Adrenal gland (tissue), 12 donors: ENCODE measurements around the gene CYS1. TPM values are rescaled to one million over a fixed set of nuclear protein-coding genes. Genes with fewer than 3 reads are reported as not detected.

ENCODE experiments used
- DNase-seq, 7 donors: peaks; one replicate each; pipeline ENCODE4 v3.0.0-alpha.2; 2019 to 2020
- H3K27ac ChIP-seq, 5 donors: fragments of 200-600 bp; sonication (generic) in 4 of 5; 1 replicate in 3 of 5; 2 replicates in 2 of 5; pipeline versions ENCODE4 v1.5.1 to v1.8.0; 2016 to 2020; ENCODE audit warnings: mild to moderate bottlenecking in 1 of 5
- H3K27me3 ChIP-seq: fragments of 200-600 bp; 2 replicates; pipeline ENCODE4 v1.8.0; 2021
- H3K36me3 ChIP-seq, 2 donors: fragments of 200-600 bp; replicated peaks in 1 of 2; 1 replicate in 1 of 2; 2 replicates in 1 of 2; pipeline versions ENCODE4 v1.5.1 to v1.8.0; 2018 to 2022
- H3K4me1 ChIP-seq, 2 donors: fragments of 200-600 bp; replicated peaks in 1 of 2; 1 replicate in 1 of 2; 2 replicates in 1 of 2; pipeline versions ENCODE4 v1.5.1 to v1.8.0; 2018 to 2021
- H3K4me3 ChIP-seq, 4 donors: fragments of 200-600 bp; sonication (generic) in 3 of 4; one replicate each; pipeline ENCODE4 v1.5.1; 2016 to 2018
- H3K9me3 ChIP-seq, 3 donors: fragments of 200-600 bp; sonication (generic) in 1 of 3; replicated peaks in 1 of 3; 1 replicate in 2 of 3; 2 replicates in 1 of 3; pipeline versions ENCODE4 v1.5.1 to v1.8.0; 2016 to 2021
- POLR2A ChIP-seq, 2 donors: fragments of 450-650 bp; IDR thresholded peaks; one replicate each; pipeline ENCODE4 v1.6.1; 2017; ENCODE audit warnings: antibody characterized with exemption in 2 of 2, mild to moderate bottlenecking in 2 of 2, moderate library complexity in 1 of 2
- WGBS, 4 donors: extraction: QIAGEN DNeasy Blood & Tissue Kit in 2 of 4; methylation state at CpG; one replicate each; pipeline versions ENCODE4 v1.1.5 to v1.1.7; 2013 to 2017; 5-methylcytosine and 5-hydroxymethylcytosine counted together
- intact Hi-C, 2 donors: fragments of 100-400 bp; cut with DNase I; formaldehyde crosslinking; loops; one replicate each; pipeline versions ENCODE4 v1.14.1 to v1.15.0; 2022 to 2023
- polyA plus RNA-seq, 3 donors: library from polyadenylated mRNA; stranded (reverse); fragments of 200-250 nt in 2 of 3; fragments of 350-450 nt in 1 of 3; fragmentation: Illumina TruSeq in 1 of 3; extraction: RNeasy Lipid Tissue Mini Kit (QIAGEN cat#74804) in 1 of 3; gene quantifications; one replicate each; pipeline ENCODE4 v1.2.3, GENCODE V29; 2013 to 2014
- total RNA-seq, 9 donors: library from RNA; depleted of rRNA in 4 of 9; stranded (reverse); fragments of >200 nt in 4 of 9; fragments of 120-200 nt in 1 of 9; fragmentation: NEBNext Ultra II Directional in 1 of 9; extraction: Animal tissue kit (Norgen Biotek cat#: 25700) in 1 of 9; gene quantifications; one replicate each; pipeline versions ENCODE4 v1.1.0 to v1.2.4, GENCODE V29; 2013 to 2023
- TF ChIP-seq, protein P1 (sequence below), 6 experiments: fragments of 450-650 bp in 4 of 6; fragments of 200-600 bp in 2 of 6; sonication (generic) in 1 of 6; IDR thresholded peaks; 1 replicate in 5 of 6; 2 replicates in 1 of 6; pipeline versions ENCODE4 v1.5.1 to v1.8.0; 2016 to 2021; ENCODE audit warnings: antibody characterized with exemption in 6 of 6, mild to moderate bottlenecking in 2 of 6, moderate library complexity in 1 of 6
- donor health status: healthy with polysubstance abuse.
- donor health status: Bipolar disorder and iron deficiency.
- donor health status: DM: yes; HTN: yes; CAD: no.
- donor health status: DM: no; HTN: no; CAD: no.
- donor health status: DM: no; HTN: no; CAD: no.
- donor health status: DM: yes; HTN: yes; CAD: no.

The CYS1 gene
- total and polyA plus RNA-seq, 12 donors: 0.05 to 3.6 (median 1.1) TPM

DNA sequence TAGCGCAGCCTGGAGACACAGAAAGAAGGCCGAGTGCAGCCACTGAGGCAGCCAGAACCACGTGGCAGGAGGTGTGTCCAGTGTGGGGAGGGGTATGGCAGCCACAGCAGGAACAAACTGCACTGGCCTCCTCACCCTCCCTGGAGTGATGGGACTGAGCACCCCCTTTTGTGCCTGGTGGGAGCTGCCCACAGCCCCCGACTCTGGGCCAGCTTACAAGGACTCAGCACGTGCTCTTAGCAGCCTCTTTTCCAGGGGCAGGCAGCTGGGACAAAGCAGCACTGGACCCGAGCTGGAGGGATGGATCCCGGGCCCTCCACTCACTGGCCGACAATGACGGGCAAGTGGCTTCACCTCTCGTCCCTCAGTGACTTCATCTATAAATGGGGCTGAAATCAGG, 42.1 kb downstream of the CYS1 start:
- peak overlapping the region in 2 of 5 donors; percentile 10 to 26 for H3K27ac ChIP-seq
- intact Hi-C loops: no loop called here
- DNase-seq: no peak
- TF ChIP-seq, protein P1, sequence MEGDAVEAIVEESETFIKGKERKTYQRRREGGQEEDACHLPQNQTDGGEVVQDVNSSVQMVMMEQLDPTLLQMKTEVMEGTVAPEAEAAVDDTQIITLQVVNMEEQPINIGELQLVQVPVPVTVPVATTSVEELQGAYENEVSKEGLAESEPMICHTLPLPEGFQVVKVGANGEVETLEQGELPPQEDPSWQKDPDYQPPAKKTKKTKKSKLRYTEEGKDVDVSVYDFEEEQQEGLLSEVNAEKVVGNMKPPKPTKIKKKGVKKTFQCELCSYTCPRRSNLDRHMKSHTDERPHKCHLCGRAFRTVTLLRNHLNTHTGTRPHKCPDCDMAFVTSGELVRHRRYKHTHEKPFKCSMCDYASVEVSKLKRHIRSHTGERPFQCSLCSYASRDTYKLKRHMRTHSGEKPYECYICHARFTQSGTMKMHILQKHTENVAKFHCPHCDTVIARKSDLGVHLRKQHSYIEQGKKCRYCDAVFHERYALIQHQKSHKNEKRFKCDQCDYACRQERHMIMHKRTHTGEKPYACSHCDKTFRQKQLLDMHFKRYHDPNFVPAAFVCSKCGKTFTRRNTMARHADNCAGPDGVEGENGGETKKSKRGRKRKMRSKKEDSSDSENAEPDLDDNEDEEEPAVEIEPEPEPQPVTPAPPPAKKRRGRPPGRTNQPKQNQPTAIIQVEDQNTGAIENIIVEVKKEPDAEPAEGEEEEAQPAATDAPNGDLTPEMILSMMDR (IDR thresholded peaks at IDR 0.05): no peak
- no peak for TF ChIP-seq POLR2A (IDR thresholded peaks at IDR 0.05)
- no peaks in the 10 kb centered on the region for H3K9me3 ChIP-seq
- H3K4me3 ChIP-seq: no peak overlapping the region
- H3K4me1 ChIP-seq: peaks cover 66 to 71% of the 10 kb centered on the region in 2 donors
- H3K27me3 ChIP-seq: no peaks in the 10 kb centered on the region
- 81 to 100% (median 85%) methylated on average over 1 to 10 of the region's 10 CpGs for WGBS, 4 donors
- no peaks in the 10 kb centered on the region for H3K36me3 ChIP-seq

DNA sequence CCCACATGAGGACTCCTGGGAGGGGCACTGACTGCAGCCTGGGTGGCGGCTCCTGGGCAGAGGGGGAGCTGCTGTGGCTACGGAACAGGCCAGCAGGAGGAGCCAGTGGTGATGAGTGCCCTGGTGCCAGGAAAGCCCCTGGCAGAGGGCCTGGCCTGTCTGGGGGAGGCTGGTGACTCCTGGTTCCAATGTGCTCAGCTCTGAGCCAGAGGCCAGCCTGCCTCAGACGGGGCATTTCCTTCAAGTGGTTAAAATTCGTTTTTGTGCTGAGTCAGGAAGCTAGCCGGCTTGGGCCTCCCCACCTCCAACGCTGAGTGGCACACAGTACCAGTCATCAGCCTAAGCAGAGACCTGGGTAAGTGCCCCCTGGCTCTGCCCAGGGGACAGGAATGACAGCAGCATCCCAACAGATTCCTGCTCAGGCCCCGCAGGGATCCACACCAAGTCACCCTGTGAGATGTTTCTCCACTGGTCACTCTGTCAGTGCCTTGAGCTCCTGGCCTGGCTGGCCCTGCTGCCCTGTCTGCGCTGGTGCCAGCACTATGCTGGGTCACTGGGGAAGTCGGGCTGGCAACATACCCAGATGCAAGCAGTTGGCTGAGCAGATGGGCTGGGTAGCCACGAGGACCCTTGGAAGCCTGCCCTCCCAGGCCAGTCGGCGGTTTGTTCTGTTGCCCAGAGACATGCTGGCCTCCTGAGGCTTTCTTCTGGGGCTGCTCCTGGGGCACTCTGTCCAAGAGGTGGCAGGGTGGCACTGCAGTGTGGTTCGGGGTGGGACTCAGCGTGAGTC, 43.9 kb downstream of the CYS1 start:
- peak; percentile 84 to 94 (median 92) for DNase-seq
- peaks cover 54 to 55% of the 10 kb centered on the region in 2 donors for H3K4me1 ChIP-seq
- 20 to 35% (median 25%) methylated on average over 4 to 14 of the region's 14 CpGs for WGBS, 4 donors

DNA sequence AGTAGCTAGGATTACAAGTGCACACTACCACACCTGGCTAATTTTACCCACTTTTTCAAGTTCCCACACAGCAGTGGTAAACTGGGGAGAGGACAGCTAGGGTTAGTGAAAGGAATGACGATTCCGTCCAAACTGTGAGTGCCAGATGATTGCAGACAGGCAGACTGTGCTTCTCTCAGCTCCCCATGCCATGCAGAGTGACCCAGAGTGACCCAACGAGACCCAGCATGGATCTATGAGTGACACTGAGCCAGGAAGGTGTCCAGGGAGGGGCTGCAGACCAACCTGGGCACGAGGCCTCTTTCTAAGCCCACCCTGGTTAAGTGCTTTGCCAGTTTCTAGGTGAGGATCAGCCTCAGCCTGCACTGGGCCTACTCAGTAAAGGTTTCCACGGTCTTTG, 44.6 kb downstream of the CYS1 start:
- no peaks in the 10 kb centered on the region for H3K9me3 ChIP-seq
- H3K27ac ChIP-seq: peak overlapping the region; percentile 63 to 94 (median 83)
- H3K27me3 ChIP-seq: no peaks in the 10 kb centered on the region
- DNase-seq: no peak
- no peak for TF ChIP-seq POLR2A (IDR thresholded peaks at IDR 0.05)
- TF ChIP-seq, protein P1 (IDR thresholded peaks at IDR 0.05): no peak
- H3K4me1 ChIP-seq: peaks cover 49 to 50% of the 10 kb centered on the region in 2 donors
- intact Hi-C loops: no loop called here
- no peak overlapping the region for H3K4me3 ChIP-seq
- WGBS, 4 donors: 52 to 73% (median 63%) methylated on average over 4 to 5 of the region's 5 CpGs
- no peaks in the 10 kb centered on the region for H3K36me3 ChIP-seq

More for the DNA sequence above, 43.9 kb downstream of the CYS1 start:
- intact Hi-C loops: no loop called here
- Histone ChIP-seq H3K4me3 (no peak overlapping the region), H3K36me3 (no peaks in the 10 kb centered on the region), H3K27me3 (no peaks in the 10 kb centered on the region), H3K9me3 (no peaks in the 10 kb centered on the region), H3K27ac (peak overlapping the region; percentile 63 to 94 (median 83))
- TF ChIP-seq, protein P1 (IDR thresholded peaks at IDR 0.05): peak; percentile 30 to 71 (median 62)
- TF ChIP-seq POLR2A (IDR thresholded peaks at IDR 0.05): peak in 1 of 2 donors; percentile 62

DNA sequence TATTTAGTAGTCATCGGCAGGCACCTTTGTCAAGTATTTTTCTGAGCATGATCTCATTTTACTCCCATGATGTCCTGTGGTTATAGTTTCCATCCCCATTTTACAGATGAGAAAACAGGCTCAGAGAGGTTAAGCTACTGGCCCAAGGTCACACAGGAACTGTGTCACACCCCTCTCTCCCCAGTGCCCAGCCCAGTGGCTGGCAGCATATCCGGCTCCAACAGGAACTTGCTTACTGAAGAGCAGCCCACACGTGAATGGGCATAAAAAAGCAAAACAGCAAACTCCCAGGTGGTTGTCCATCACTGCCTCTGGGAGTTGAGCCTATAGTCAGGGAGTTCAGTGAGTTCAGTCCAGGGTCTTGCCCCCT, 45.2 kb downstream of the CYS1 start:
- Histone ChIP-seq H3K9me3 (no peaks in the 10 kb centered on the region), H3K36me3 (no peaks in the 10 kb centered on the region), H3K4me1 (peaks cover 43 to 44% of the 10 kb centered on the region in 2 donors), H3K4me3 (no peak overlapping the region), H3K27ac (peak overlapping the region in 3 of 5 donors; percentile 51 to 94 (median 83)), H3K27me3 (no peaks in the 10 kb centered on the region)
- intact Hi-C loops: no loop called here
- WGBS, 4 donors: 44 to 63% (median 54%) methylated on average over 3 of the region's 3 CpGs
- DNase-seq: no peak
- TF ChIP-seq POLR2A (IDR thresholded peaks at IDR 0.05): no peak
- TF ChIP-seq, protein P1 (IDR thresholded peaks at IDR 0.05): no peak
